ES-I3 (cell line): ENCODE results near the gene ZSCAN25.

Experiments used
- H3K36me3 ChIP-seq: 2 replicates; pipeline ENCODE4 v1.6.1; 2013; ENCODE audit warnings: mild to moderate bottlenecking, low read length, control low read depth, moderate library complexity; ENCODE audit not compliant: insufficient read depth
- H3K4me1 ChIP-seq: 2 replicates; pipeline ENCODE4 v1.6.1; 2013; ENCODE audit warnings: mild to moderate bottlenecking, control low read depth, low read length; ENCODE audit not compliant: insufficient read depth
- H3K9ac ChIP-seq: 2 replicates; pipeline ENCODE4 v1.6.1; 2013; ENCODE audit warnings: low read depth, mild to moderate bottlenecking, low read length, moderate library complexity
- H3K9me3 ChIP-seq: 2 replicates; pipeline ENCODE4 v1.6.1; 2013; ENCODE audit warnings: mild to moderate bottlenecking, low read length, moderate library complexity; ENCODE audit not compliant: control insufficient read depth, insufficient read depth

ZSCAN25 gene

GRCh38 chr7:99599836-99600235 lies 16.9 kb upstream of the ZSCAN25 start:
- no peaks in the 10 kb centered on the region for H3K4me1 ChIP-seq
- H3K36me3 ChIP-seq = no peaks in the 10 kb centered on the region
- H3K9me3 ChIP-seq = no peaks in the 10 kb centered on the region
- H3K9ac ChIP-seq = no peak overlapping the region

- Histone ChIP-seq H3K4me1 (no peaks in the 10 kb centered on the region), H3K9ac (no peak overlapping the region), H3K9me3 (no peaks in the 10 kb centered on the region), H3K36me3 (no peaks in the 10 kb centered on the region)
Measured at GRCh38 chr7:99601656-99602310, 15.0 kb upstream of the ZSCAN25 start.

- Histone ChIP-seq H3K9me3 (no peaks in the 10 kb centered on the region), H3K36me3 (no peaks in the 10 kb centered on the region), H3K4me1 (no peaks in the 10 kb centered on the region), H3K9ac (no peak overlapping the region)
Measured at GRCh38 chr7:99605527-99605926, 11.2 kb upstream of the ZSCAN25 start.

- Histone ChIP-seq H3K4me1 (no peaks in the 10 kb centered on the region), H3K9me3 (no peaks in the 10 kb centered on the region), H3K36me3 (no peaks in the 10 kb centered on the region), H3K9ac (no peak overlapping the region)
Measured at GRCh38 chr7:99606531-99606930, 10.2 kb upstream of the ZSCAN25 start.

- Histone ChIP-seq H3K9ac (no peak overlapping the region), H3K9me3 (no peaks in the 10 kb centered on the region), H3K4me1 (no peaks in the 10 kb centered on the region), H3K36me3 (no peaks in the 10 kb centered on the region)
Measured at GRCh38 chr7:99607548-99607947, 9.2 kb upstream of the ZSCAN25 start.

- Histone ChIP-seq H3K9me3 (no peaks in the 10 kb centered on the region), H3K36me3 (peaks cover 10% of the 10 kb centered on the region), H3K9ac (no peak overlapping the region), H3K4me1 (0 out of 2 replicates have a peak, but pooled peaks cover 2% of the 10 kb centered on the region)
Measured at GRCh38 chr7:99614495-99614894, 2.3 kb upstream of the ZSCAN25 start.

GRCh38 chr7:99615989-99616358 lies 772 bp upstream of the ZSCAN25 start:
- no peaks in the 10 kb centered on the region for H3K9me3 ChIP-seq
- 0 out of 2 replicates have a peak, but pooled peaks cover 2% of the 10 kb centered on the region for H3K4me1 ChIP-seq
- H3K36me3 ChIP-seq = peaks cover 22% of the 10 kb centered on the region
- peak overlapping the region; percentile 72; the same call in 1 of the 2 replicates for H3K9ac ChIP-seq

- H3K36me3 ChIP-seq = peaks cover 24% of the 10 kb centered on the region
- H3K9me3 ChIP-seq = no peaks in the 10 kb centered on the region
- H3K9ac ChIP-seq = peak overlapping the region; percentile 72
- H3K4me1 ChIP-seq = 0 out of 2 replicates have a peak, but pooled peaks cover 2% of the 10 kb centered on the region
Measured at GRCh38 chr7:99617192-99617781, 541 bp downstream of the ZSCAN25 start.

- Histone ChIP-seq H3K9me3 (no peaks in the 10 kb centered on the region), H3K4me1 (0 out of 2 replicates have a peak, but pooled peaks cover 2% of the 10 kb centered on the region), H3K9ac (no peak overlapping the region), H3K36me3 (peaks cover 32% of the 10 kb centered on the region)
Measured at GRCh38 chr7:99618726-99619125, 2.0 kb downstream of the ZSCAN25 start.

- H3K9ac ChIP-seq = no peak overlapping the region
- no peaks in the 10 kb centered on the region for H3K9me3 ChIP-seq
- 0 out of 2 replicates have a peak, but pooled peaks cover 2% of the 10 kb centered on the region for H3K4me1 ChIP-seq
- H3K36me3 ChIP-seq = peaks cover 40% of the 10 kb centered on the region
Measured at GRCh38 chr7:99619571-99620130, 2.9 kb downstream of the ZSCAN25 start.

GRCh38 chr7:99621271-99621670 lies 4.5 kb downstream of the ZSCAN25 start:
- Histone ChIP-seq H3K9ac (no peak overlapping the region), H3K4me1 (0 out of 2 replicates have a peak, but pooled peaks cover 2% of the 10 kb centered on the region), H3K9me3 (no peaks in the 10 kb centered on the region), H3K36me3 (peaks cover 50% of the 10 kb centered on the region)

- Histone ChIP-seq H3K9ac (no peak overlapping the region), H3K36me3 (peaks cover 55% of the 10 kb centered on the region), H3K4me1 (0 out of 2 replicates have a peak, but pooled peaks cover under 1% of the 10 kb centered on the region), H3K9me3 (no peaks in the 10 kb centered on the region)
Measured at GRCh38 chr7:99622596-99622995, 5.8 kb downstream of the ZSCAN25 start.

- Histone ChIP-seq H3K9ac (no peak overlapping the region), H3K9me3 (no peaks in the 10 kb centered on the region), H3K36me3 (peaks cover 60% of the 10 kb centered on the region), H3K4me1 (no peaks in the 10 kb centered on the region)
Measured at GRCh38 chr7:99623091-99623693, 6.4 kb downstream of the ZSCAN25 start.

GRCh38 chr7:99623702-99624447 lies 7.1 kb downstream of the ZSCAN25 start:
- H3K9ac ChIP-seq = no peak overlapping the region
- H3K36me3 ChIP-seq = peaks cover 60% of the 10 kb centered on the region
- no peaks in the 10 kb centered on the region for H3K9me3 ChIP-seq
- H3K4me1 ChIP-seq = peaks cover 5% of the 10 kb centered on the region; the same call in 1 of the 2 replicates
